Daoy (cell line): ENCODE data around the gene RER1. TPM values are rescaled to one million over a fixed set of nuclear protein-coding genes. Genes with fewer than 3 reads are reported as not detected.
A peak's percentile ranks its signal among the peaks of the same experiment; 100 is the strongest.
"Not testable (repeated sequence)": the region's sequence is repeated elsewhere in the genome, so short reads cannot be mapped to it uniquely, and the experiment has no call there.

Source experiments
- DNase-seq: peaks from one replicate; pipeline ENCODE4 v3.0.0-alpha.2; 2015; ENCODE audit warnings: low read depth
- total RNA-seq: library from RNA; depleted of rRNA; stranded (reverse); fragments of >200 nt; shearing (Covaris generic); gene quantifications from 2 replicates; pipeline ENCODE4 v1.2.3, GENCODE V29; 2014

The RER1 gene
- total RNA-seq, 1 experiment from 2014 or later = 140 TPM

GRCh38 chr1:2427976-2428375 is 36.3 kb downstream of the RER1 start:
- DNase-seq = no peak

- DNase-seq = no peak
These were observed 36.8 kb downstream of the RER1 start for GRCh38 chr1:2428490-2428889.

GRCh38 chr1:2429780-2430591 is 38.3 kb downstream of the RER1 start:
- DNase-seq = peak; percentile 32

- DNase-seq = no peak
These were observed 38.9 kb downstream of the RER1 start for GRCh38 chr1:2430592-2430973.

GRCh38 chr1:2431103-2431502 is 39.5 kb downstream of the RER1 start:
- no peak for DNase-seq

GRCh38 chr1:2431518-2431917 is 39.9 kb downstream of the RER1 start:
- DNase-seq = no peak

- DNase-seq = no peak
These were observed 40.8 kb downstream of the RER1 start for GRCh38 chr1:2432441-2432844.

GRCh38 chr1:2433196-2433595 is 41.6 kb downstream of the RER1 start:
- no peak for DNase-seq

GRCh38 chr1:2433936-2434655 is 42.5 kb downstream of the RER1 start:
- DNase-seq = no peak

- no peak for DNase-seq
These were observed 43.5 kb downstream of the RER1 start for GRCh38 chr1:2435091-2435490.

GRCh38 chr1:2435746-2436355 is 44.2 kb downstream of the RER1 start:
- no peak for DNase-seq

GRCh38 chr1:2436876-2437275 is 45.2 kb downstream of the RER1 start:
- DNase-seq = no peak

- DNase-seq = no peak
These were observed 46.0 kb downstream of the RER1 start for GRCh38 chr1:2437617-2438016.

- no peak for DNase-seq
These were observed 46.4 kb downstream of the RER1 start for GRCh38 chr1:2438038-2438437.

GRCh38 chr1:2438641-2439040 is 47.0 kb downstream of the RER1 start:
- no peak for DNase-seq

GRCh38 chr1:2439369-2439768 is 47.7 kb downstream of the RER1 start:
- DNase-seq = no peak

- not testable (repeated sequence) for DNase-seq
These were observed 48.7 kb downstream of the RER1 start for GRCh38 chr1:2440346-2440745.

- no peak for DNase-seq
These were observed 50.1 kb downstream of the RER1 start for GRCh38 chr1:2441746-2442145.

- no peak for DNase-seq
These were observed 51.0 kb downstream of the RER1 start for GRCh38 chr1:2442661-2443060.

GRCh38 chr1:2443277-2444137 is 51.9 kb downstream of the RER1 start:
- peak; percentile 56 for DNase-seq

GRCh38 chr1:2444138-2444591 is 52.5 kb downstream of the RER1 start:
- DNase-seq = no peak
